GM12801 (cell line): Measurements from ENCODE around the gene CREG2.

Experiments
- TF ChIP-seq, protein P1 (sequence below): IDR thresholded peaks from one replicate; pipeline ENCODE4 v1.5.1; 2011; ENCODE audit warnings: control low read depth; ENCODE audit not compliant: insufficient read length; ENCODE audit errors: extremely low read depth

The CREG2 gene

DNA sequence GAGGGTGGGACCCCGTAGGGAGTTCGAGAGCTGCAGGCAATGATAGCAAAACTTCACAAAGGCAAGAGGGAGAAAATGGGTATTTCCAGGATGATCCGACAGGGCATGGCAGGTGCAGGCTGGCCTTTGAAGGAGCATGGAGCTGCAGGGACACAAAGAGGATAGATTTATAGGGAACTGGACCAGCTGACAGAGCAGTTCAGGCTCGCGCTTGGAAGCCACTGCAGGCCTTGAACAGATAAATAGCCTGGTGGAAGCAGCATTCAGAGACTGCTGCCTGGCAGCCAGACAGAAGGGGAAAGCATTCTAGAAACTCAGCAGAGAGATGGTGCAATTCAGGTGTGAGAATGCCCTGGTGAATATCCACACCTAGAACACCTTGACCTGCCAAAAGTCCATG is 29.3 kb upstream of the CREG2 start:
- TF ChIP-seq, protein P1, sequence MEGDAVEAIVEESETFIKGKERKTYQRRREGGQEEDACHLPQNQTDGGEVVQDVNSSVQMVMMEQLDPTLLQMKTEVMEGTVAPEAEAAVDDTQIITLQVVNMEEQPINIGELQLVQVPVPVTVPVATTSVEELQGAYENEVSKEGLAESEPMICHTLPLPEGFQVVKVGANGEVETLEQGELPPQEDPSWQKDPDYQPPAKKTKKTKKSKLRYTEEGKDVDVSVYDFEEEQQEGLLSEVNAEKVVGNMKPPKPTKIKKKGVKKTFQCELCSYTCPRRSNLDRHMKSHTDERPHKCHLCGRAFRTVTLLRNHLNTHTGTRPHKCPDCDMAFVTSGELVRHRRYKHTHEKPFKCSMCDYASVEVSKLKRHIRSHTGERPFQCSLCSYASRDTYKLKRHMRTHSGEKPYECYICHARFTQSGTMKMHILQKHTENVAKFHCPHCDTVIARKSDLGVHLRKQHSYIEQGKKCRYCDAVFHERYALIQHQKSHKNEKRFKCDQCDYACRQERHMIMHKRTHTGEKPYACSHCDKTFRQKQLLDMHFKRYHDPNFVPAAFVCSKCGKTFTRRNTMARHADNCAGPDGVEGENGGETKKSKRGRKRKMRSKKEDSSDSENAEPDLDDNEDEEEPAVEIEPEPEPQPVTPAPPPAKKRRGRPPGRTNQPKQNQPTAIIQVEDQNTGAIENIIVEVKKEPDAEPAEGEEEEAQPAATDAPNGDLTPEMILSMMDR, result no peak

DNA sequence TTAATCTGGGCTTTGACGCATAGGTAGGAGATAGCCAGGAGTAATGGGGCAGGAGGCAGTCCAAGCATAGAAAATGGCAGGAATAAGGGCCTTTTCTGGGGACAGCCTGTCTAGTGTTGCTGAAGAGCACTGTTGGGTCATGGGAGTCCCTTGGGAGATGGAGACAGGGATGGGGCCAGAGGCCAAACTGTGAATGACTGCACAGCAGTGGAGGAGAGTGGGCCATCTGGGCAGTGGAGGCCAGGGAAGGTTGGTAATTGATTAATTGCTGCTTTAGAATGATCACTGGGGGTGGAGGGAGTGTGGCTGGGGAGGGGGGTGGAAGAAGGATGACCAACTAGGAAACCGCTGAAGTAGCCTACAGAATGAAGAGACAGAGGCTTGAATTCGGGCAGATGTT is 28.6 kb upstream of the CREG2 start:
- TF ChIP-seq, protein P1, result no peak

DNA sequence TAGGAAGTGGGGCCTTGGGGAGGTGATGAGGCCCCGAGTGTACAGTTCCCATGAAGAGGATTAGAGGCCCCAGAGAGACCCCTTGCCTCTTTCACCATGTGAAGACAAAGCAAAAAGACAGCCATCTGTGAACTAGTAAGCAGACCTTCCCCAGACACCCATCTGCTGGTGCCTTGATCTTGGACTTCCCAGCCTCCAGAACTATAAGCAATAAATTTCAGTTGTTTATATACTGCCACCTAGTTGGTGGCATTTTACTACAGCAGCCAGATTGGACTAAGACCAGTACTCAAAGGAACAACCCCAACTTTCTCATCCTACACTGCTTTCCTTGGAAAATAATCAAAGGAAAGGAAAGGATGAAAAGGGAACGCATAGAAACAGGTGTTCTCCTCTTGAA is 27.9 kb upstream of the CREG2 start:
- TF ChIP-seq, protein P1, result no peak

DNA sequence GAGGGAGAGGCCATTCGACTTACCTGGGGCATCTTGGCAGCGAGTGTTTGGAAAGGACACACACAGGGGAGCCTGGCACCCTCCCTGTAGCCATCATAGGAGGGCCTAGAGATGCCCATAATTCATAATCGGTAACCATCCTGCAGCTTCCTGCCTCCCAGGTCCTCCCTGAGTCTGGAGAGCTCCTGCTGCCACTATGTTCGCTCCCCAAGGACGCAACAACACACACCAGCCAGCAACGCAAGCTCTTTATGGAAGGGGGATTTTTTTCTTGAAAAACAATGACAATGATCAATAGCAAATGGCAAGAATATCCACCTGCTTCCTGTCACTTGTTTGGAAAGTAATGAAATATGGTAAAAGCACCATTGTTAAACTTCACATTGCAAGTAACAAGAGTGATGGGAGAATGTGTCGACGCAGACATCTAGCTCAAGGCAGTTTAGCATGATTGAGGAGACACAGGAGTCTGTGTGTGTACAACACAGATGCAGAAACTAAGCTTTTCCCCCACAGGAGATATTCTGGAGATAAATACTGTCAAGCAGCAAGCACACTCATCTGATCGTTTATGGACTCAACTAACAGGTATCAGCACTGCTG is 24.9 kb upstream of the CREG2 start:
- TF ChIP-seq, protein P1, result no peak

DNA sequence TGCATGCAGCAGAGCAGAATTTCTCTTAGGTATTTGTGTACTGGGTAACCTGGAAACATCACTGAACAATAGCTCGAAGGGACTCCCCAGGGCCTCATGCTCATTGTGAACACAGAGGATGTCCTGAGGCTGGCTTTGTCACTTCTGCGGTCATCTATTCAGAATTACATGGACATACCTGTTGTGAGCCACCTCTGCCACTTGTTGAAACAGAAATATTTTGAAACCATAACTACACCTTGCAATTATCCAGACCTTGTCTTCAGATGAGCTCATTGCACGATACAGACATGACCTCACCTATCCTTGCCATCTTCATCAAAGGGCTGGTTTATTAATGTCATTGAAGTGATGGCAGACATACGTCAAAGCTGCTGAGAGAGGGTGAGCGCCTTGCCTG is 23.4 kb upstream of the CREG2 start:
- TF ChIP-seq, protein P1, result no peak

DNA sequence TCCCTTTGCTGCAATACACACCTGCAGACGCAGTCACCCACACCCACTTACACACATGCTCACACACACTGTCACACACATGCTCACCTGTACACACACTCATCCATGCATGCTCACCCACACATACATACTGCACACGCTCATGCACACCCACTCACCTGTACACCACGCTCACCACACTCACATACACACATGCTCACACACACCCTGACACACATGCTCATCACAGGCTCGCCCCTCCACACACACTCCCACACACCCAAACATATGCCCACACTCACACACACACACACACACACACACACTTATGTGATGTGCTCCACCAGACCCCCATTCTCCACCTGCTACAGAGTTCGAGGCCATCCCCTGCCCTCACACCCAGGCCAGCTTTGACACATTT is 22.8 kb upstream of the CREG2 start:
- TF ChIP-seq, protein P1, result no peak

DNA sequence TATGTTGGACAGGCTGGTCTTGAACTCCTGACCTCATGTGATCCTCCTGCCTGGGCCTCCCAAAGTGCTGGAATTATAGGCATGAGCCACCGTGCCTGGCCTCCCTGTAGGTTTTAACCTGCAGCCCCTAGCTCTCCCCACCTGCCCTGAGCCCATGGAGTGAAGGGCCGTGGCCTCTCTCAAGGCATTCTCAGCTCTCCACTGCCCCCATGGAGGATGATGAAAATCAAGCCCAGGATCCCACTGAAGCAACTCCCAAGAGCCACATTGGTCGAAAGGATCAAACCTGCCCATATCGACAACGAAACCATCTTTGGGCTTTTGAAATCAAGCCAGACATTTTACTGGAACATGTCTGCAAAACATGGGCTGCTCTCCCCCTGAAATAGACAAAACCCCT is 22.4 kb upstream of the CREG2 start:
- TF ChIP-seq, protein P1, result no peak
